Endometrium (tissue), 2 donors: ENCODE data around the gene SIL1.
"Not testable (repeated sequence)": the region's sequence is repeated elsewhere in the genome, so short reads cannot be mapped to it uniquely, and the experiment has no call there.

Source experiments
- FAIRE-seq: peaks from 2 replicates; lab custom pipeline; 2012; peaks lifted over from hg19 to GRCh38; lab: Jason Lieb, UNC
- donor health status: control.
- donor health status: control.

SIL1 gene

DNA sequence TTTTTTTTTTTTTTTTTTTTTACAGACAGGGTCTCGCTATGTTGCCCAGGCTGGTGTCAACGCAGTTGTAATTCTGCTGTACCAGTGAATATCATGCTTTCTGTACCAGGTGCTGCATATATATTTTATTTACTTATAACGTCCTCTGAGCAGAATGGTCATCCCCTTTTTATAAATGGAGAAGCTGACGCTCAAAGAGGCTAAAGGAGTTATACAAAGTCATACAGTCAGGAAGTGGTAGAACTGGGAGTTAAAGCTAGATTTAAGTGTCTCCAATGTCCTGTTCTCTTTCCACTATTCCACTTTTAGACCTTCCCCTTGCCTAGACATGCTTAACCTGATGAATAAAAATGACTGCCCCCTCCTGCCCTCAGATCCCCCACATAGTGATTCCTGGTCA is 1.2 kb upstream of the SIL1 start:
- no peak for FAIRE-seq

GRCh38 chr5:139196296-139196956 is 1.7 kb downstream of the SIL1 start:
- no peak for FAIRE-seq

GRCh38 chr5:139194486-139194885 is 3.7 kb downstream of the SIL1 start:
- FAIRE-seq: no peak

DNA sequence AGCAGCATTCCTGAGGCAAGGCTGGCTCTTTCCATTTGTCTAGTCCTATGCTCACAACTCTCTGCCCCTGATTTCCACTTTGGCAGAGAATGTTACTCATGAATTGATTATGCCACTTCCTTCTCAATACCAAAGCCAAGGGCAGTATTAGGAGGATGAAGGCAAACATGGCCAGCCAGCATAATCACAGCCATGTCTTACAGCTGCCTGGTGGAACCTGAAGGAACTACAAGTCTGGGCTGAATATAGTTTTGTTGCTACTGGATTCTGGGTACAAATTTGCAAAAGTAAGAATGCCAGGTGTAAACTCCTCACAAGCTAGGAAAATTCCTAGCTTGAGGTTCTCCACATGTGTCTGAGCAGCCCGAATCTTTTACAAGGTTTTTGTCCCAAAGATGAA is 4.2 kb downstream of the SIL1 start:
- no peak for FAIRE-seq

- FAIRE-seq: not testable (repeated sequence)
Observed at GRCh38 chr5:139192906-139193305, 5.3 kb downstream of the SIL1 start.

GRCh38 chr5:139191954-139192353 is 6.2 kb downstream of the SIL1 start:
- not testable (repeated sequence) for FAIRE-seq

DNA sequence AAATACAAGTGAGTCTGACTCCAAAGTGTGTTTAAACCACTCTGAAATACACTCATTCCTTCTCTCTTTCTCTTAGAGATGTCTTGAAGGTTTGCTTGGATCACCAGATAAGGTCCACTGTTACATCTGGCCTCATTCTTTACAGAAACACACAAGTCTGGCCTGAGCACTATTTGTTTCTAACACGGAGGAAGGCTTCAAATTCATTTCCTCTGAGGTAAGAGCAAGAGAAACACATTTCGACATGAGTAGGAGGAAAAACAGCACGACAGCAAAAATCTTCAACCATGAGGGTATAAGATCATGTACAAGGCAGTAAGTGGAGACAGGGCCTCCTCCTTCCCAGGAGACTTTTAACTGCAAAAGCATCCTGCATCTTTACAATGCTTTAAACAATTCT is 8.0 kb downstream of the SIL1 start:
- no peak for FAIRE-seq

DNA sequence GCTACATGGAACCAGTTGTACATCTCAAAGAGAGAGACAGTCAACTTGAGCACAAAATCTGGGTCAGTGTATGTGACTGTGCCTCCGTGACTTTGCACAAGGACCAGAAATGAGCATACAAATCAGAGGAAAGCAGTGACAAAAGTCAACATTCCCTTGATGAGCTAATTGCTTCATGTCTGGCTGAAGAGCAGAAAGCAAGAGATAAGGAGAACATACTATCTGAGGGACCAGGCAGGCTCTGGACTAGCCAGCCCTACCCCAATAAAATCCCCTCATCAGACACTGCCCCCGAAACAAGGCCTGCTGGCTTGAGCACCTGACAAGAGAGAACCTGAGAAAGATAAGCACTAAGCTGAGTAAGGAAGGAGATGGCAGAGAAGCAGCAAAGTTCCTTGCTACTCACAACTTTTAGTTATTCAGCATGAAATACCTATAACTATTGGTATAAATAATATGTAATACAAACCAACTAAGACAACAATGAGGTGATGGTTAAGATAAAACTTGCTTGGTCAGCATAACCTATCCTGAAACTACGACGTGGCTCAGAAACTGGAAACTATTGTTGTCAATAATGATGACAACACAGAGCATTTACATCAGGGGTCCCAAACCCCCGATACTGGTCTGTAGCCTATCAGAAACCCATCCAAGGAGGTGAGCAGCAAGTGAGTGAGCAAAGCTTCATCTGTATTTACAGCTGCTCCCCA is 9.5 kb downstream of the SIL1 start:
- no peak for FAIRE-seq

DNA sequence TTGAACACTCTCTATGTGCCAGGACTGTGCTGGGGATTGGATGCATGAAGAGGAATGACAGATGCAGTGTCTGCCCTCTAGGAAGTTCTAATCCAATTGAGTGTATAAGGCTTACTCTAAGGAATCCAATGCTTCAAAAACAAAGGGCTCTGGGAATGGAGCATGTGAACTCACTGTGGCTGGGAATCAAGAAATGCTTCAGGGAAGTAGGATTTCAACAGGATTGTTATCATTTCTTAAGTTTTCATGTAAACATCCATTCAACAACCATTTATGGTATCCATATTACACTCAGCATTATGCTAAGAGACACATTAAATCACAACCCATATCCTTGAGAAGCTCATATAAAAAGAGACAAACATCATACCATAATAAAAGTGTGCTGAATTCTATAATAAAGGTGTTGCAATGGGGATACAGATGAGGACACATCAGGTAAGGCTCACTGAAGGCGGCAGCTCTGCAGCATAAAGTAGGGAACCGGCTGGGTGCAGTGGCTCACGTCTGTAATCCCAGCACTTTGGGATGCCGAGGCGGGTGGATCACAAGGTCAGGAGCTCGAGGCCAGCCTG is 11.3 kb downstream of the SIL1 start:
- no peak for FAIRE-seq

DNA sequence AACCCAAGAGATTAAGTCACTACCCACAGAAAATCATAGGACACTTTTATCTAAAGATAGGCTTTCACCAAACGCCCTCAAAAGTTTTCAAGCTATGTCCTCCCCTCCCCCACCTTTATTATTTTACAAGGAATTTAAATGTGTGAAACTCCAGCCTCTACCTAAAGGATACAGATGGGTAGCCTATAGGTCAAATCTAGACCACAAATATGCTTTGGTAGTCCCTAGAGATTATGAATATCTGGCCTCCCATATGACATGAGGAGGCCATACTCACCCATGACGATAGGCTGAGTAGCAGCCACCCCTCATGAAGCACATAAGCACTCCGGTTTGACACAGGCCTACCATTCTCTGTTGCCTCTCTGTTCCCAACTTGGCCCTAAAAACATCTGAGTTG is 11.9 kb downstream of the SIL1 start:
- no peak for FAIRE-seq

DNA sequence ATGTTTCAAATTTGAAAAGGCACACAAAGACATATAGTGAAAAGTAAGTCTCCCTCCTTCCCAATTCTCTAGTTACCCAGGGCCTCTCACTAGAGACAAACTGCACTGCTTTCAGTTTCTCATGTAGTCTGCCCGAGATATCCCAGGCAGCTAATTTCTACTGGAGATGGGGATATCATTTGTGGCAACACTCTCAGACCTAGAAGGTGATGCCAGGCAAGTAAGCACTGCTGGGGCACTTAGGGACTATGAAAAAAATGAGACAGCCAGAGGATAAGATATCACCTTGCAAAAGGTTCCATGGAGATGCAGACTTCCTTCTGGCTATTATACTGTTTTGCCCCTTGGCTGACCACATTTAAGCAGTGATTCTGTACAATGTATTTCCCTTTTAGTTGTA is 12.6 kb downstream of the SIL1 start:
- no peak for FAIRE-seq

DNA sequence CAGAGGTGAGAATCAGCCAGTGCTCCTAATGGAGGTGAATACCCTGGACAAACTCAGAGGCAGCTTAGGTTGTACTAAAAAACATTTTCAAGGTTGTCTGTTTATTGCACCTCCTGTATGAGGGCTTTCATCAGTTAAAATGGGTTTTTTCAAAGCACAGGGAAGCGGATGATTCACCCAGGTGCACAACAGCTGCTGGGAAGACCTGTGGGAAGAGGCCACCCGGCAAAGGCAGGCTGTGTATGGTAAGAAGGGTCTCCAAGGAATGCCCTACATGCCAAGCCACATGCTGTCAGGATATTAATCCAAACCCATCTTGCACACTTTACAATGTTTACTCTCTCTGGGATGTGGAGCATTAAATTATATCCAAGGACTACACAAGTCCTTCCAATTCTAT is 14.7 kb downstream of the SIL1 start:
- FAIRE-seq: no peak

GRCh38 chr5:139182528-139183296 is 15.5 kb downstream of the SIL1 start:
- no peak for FAIRE-seq

DNA sequence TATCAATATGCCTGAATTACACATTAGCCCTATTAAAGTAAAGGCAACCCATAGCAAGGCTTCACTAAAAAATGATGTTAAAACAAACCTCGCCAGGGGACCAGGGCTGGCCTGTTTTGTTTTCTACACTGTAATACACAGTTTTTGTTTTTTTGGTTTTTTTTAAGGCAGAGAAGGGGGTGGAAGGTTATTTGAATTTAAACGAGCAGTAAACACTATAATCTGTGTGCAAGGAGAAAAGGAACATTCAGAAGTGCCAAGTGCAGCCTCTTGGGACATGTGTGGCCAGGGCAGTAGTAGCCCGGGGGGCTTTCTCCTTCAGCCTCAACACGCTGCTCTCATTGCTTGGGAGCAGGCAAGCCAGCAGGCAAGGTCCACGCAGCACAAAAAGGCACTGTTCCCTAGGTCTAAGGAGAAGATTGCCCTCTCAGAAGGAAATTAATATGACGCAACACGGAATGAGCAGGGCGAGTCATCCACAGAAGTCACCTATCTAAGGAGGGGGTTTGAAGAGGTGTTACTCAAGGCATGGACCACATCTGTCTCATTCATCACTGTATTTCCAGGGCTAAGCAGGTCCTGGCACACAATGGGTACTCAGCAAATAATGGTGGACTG is 16.2 kb downstream of the SIL1 start:
- no peak for FAIRE-seq

GRCh38 chr5:139181322-139181730 is 16.8 kb downstream of the SIL1 start:
- FAIRE-seq: no peak

GRCh38 chr5:139180850-139181249 is 17.3 kb downstream of the SIL1 start:
- FAIRE-seq: no peak

DNA sequence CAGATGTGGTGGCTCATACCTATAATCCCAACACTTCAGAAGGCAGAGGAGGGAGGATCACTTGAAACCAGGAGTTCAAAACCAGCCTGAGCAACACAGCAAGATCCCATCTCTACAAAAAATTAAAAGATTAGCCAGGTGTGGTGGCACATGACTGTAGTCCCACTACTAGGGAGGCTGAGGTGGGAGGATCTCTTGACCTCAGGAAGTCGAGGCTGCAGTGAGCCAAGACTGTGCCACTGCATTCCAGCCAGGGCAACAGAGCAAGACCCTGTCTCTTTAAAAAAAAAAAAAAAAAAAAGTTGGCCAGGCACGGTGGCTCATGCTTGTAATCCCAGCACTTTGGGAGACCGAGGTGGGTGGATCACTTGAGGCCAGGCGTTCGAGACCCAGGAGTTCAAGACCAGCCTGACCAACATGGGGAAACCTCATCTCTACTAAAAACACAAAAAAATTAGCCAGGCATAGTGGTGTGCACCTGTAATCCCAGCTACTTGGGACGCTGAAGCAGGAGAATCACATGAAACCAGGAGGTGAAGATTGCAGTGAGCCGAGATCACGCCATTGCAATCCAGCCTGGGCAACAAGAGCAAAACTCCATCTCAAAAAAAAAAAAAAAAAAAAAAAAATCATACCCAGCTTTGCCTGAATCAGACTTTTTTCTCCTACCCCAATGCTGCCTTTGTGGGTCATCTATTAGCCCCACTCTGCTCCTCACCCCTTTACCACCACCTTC is 18.2 kb downstream of the SIL1 start:
- FAIRE-seq: not testable (repeated sequence)

GRCh38 chr5:139178935-139179334 is 19.2 kb downstream of the SIL1 start:
- FAIRE-seq: no peak

DNA sequence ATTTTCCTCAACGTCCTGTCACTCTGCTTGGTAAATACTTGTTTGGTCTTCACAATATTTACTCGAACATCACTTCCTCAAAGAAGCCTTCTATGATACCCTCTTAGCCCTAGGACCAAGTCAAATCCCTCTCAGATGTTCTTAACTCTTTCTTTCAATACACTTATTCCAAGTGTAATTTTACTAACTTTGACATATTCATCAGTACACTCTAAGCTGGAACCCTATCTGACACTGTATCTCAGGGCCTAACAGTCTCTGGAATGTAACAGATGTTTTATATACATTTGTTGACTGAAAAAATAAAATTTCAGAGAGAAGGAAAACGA is 19.6 kb downstream of the SIL1 start:
- FAIRE-seq: no peak

- no peak for FAIRE-seq
Observed at GRCh38 chr5:139177809-139178588, 20.2 kb downstream of the SIL1 start.

- FAIRE-seq: not testable (repeated sequence)
Observed at GRCh38 chr5:139177281-139177680, 20.9 kb downstream of the SIL1 start.
